Spinal cord (tissue), 10 donors: ENCODE measurements around the gene TMEM62. TPM values are rescaled to one million over a fixed set of nuclear protein-coding genes. Genes with fewer than 3 reads are reported as not detected.
"Not testable (repeated sequence)": the region's sequence is repeated elsewhere in the genome, so short reads cannot be mapped to it uniquely, and the experiment has no call there.

Source experiments
- DNase-seq, 6 donors: peaks; one replicate each; pipeline versions ENCODE4 v3.0.0 to v3.0.0-alpha.2; 2013 to 2015; ENCODE audit warnings: low spot score in 6 of 6, low read depth in 4 of 6
- H3K27ac ChIP-seq: one replicate; pipeline ENCODE4 v1.5.1; 2013; ENCODE audit warnings: low read depth, low read length, control low read depth
- H3K27me3 ChIP-seq: one replicate; pipeline ENCODE4 v1.6.1; 2013; ENCODE audit warnings: low read length; ENCODE audit not compliant: control insufficient read depth, insufficient read depth
- H3K36me3 ChIP-seq: one replicate; pipeline ENCODE4 v1.6.1; 2013; ENCODE audit warnings: low read length; ENCODE audit not compliant: control insufficient read depth, insufficient read depth
- H3K4me1 ChIP-seq: one replicate; pipeline ENCODE4 v1.6.1; 2013; ENCODE audit warnings: low read length; ENCODE audit not compliant: control insufficient read depth, insufficient read depth
- H3K4me3 ChIP-seq: one replicate; pipeline ENCODE4 v1.5.1; 2013; ENCODE audit warnings: low read depth, low read length, control low read depth
- H3K9me3 ChIP-seq: one replicate; pipeline ENCODE4 v1.6.1; 2013; ENCODE audit warnings: low read length; ENCODE audit not compliant: control insufficient read depth, insufficient read depth
- WGBS: methylation state at CpG from one replicate; pipeline ENCODE4 v1.1.5; 2013; ENCODE audit warnings: missing lambda C conversion rate; ENCODE audit not compliant: insufficient coverage; 5-methylcytosine and 5-hydroxymethylcytosine counted together
- polyA plus RNA-seq, 2 donors: library from polyadenylated mRNA; unstranded; fragments of 120-200 nt; gene quantifications; one replicate each; pipeline ENCODE4 v1.2.1, GENCODE V29; 2013; ENCODE audit not compliant: insufficient read length in 2 of 2
- total RNA-seq, 2 donors: library from RNA; depleted of rRNA in 1 of 2; stranded (reverse); fragments of 120-200 nt in 1 of 2; fragments of >200 nt in 1 of 2; gene quantifications; one replicate each; pipeline versions ENCODE4 v1.2.3 to v1.2.4, GENCODE V29; 2013 to 2014
- donor health status: healthy.

TMEM62 gene
- total and polyA plus RNA-seq, 4 donors: 14.8 to 28.3 (median 25.2) TPM

DNA sequence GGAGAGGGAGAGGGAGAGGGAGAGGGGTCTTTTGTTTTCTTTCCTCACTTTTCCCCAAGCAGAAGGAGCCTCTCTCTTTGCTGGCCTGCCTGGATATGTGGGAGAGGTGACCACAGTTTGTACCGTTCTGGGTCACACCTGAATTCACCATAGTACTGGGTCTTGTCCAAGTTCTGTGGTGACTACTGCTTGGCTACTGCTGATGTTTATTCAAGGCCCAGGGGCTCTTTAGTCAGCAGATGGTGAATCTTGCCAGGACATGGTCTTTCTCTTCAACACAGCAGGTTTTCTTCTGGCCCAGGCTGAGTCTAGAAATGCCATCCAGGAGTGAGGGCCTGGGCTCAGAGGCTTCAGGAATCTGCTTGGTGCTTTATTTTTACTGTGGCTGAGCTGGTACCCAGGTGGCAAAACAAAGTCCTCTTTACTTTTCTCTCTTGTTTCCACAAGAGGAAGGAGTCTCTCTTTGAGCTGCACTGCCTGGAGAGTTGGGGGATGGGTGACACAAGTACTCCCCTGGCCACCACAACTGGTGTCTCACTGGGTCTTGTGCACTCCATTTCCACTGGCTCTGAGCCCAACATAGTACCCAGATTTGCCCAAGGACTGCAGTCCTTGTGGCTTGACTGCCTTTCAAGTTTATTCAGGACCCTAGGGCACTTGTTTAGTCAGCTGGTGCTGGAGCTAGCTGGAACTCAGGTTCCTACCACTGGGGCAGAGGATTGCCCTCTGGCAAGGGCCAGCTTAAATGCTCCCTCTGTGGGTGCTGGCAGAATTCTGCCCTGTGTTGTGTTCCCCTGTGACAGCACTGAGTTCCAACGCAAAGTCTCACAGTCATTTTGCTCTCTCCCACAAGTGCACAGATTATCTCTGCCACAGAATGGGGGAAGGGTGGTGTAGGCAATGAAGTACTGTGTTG, 35.1 kb downstream of the TMEM62 start:
- Histone ChIP-seq H3K4me1 (no peaks in the 10 kb centered on the region), H3K27me3 (no peaks in the 10 kb centered on the region), H3K36me3 (peaks cover 12% of the 10 kb centered on the region), H3K4me3 (no peak overlapping the region), H3K27ac (no peak overlapping the region), H3K9me3 (no peaks in the 10 kb centered on the region)
- DNase-seq: no peak
- WGBS: no CpG with 5 or more reads among the region's 2 CpGs

DNA sequence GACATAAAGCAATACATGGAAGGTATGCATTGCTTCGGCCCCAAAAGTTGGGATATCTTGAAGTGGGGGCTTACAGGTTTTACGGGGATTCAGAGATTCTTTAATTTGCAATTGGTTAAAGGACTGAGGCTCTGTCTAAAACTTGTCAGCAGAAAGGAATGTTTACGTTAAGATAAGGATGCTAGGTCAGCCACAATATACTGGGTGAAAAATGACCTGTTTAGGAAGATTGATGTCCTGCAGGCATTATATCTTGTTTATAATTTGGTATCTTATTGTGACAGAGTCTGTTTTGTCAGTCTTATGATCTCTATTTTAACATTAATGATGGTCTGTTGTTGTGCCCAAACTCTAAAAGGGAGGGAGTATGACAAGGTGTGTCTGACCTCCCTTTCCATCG, 36.5 kb downstream of the TMEM62 start:
- Histone ChIP-seq H3K9me3 (no peaks in the 10 kb centered on the region), H3K4me1 (no peaks in the 10 kb centered on the region), H3K27ac (no peak overlapping the region), H3K4me3 (no peak overlapping the region), H3K36me3 (peaks cover 15% of the 10 kb centered on the region), H3K27me3 (no peaks in the 10 kb centered on the region)
- DNase-seq: no peak
- WGBS: 86% methylated on average over 3 of the region's 4 CpGs

DNA sequence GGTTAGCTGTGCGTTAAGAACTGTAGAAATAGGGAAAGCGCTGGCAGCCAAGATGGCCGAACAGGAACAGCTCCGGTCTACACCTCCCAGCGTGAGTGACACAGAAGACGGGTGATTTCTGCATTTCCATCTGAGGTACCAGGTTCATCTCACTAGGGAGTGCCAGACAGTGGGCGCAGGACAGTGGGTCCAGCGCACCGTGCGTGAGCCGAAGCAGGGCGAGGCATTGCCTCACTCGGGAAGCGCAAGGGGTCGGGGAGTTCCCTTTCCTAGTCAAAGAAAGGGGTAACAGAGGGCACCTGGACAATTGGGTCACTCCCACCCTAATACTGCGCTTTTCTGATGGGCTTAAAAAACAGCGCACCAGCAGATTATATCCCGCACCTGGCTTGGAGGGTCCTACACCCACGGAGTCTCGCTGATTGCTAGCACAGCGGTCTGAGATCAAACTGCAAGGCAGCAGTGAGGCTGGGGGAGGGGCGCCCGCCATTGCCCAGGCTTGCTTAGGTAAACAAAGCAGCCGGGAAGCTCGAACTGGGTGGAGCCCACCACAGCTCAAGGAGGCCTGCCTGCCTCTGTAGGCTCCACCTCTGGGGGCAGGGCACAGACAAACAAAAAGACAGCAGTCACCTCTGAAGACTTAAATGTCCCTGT, 42.4 kb downstream of the TMEM62 start:
- not testable (repeated sequence) for H3K9me3 ChIP-seq, H3K4me1 ChIP-seq, DNase-seq, H3K27ac ChIP-seq, H3K4me3 ChIP-seq, H3K27me3 ChIP-seq
- WGBS: over 99% methylated on average over 17 of the region's 25 CpGs
- H3K36me3 ChIP-seq: peaks cover 12% of the 10 kb centered on the region

DNA sequence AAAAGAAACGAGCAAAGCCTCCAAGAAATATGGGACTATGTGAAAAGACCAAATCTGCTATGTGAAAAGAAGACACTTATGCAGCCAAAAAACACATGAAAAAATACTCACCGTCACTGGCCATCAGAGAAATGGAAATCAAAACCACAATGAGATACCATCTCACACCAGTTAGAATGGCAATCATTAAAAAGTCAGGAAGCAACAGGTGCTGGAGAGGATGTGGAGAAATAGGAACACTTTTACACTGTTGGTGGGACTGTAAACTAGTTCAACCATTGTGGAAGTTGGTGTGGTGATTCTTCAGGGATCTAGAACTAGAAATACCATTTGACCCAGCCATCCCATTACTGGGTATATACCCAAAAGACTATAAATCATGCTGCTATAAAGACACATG, 43.8 kb downstream of the TMEM62 start:
- not testable (repeated sequence) for H3K4me3 ChIP-seq, H3K27me3 ChIP-seq, H3K9me3 ChIP-seq, H3K4me1 ChIP-seq, H3K27ac ChIP-seq, DNase-seq
- WGBS: no CpG with 5 or more reads among the region's 2 CpGs
- H3K36me3 ChIP-seq: peaks cover 12% of the 10 kb centered on the region

DNA sequence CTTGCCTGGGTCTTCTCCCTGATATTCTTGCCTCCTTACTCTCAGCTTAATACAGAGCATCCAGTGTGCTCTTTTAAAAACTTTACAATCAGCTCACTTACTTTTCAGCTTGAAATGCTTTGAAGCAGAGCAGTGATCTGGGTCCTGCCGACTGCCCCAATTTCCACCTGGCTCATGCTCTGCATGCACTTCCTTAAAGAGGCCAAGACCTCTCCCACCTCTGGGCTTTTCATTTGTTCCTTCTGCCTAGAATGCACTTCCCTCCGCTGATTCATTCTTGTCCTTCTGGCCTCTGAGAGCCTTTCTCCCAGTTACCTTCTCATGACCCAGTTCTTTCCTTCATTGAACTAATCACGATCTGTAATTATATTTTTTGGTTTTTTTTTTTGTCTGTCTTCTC, 49.9 kb downstream of the TMEM62 start:
- H3K4me3 ChIP-seq: no peak overlapping the region
- H3K9me3 ChIP-seq: no peaks in the 10 kb centered on the region
- H3K27me3 ChIP-seq: no peaks in the 10 kb centered on the region
- DNase-seq: no peak
- no peaks in the 10 kb centered on the region for H3K4me1 ChIP-seq
- WGBS: 70% methylated on average over 2 of the region's 3 CpGs
- H3K27ac ChIP-seq: no peak overlapping the region
- peaks cover 5% of the 10 kb centered on the region for H3K36me3 ChIP-seq

DNA sequence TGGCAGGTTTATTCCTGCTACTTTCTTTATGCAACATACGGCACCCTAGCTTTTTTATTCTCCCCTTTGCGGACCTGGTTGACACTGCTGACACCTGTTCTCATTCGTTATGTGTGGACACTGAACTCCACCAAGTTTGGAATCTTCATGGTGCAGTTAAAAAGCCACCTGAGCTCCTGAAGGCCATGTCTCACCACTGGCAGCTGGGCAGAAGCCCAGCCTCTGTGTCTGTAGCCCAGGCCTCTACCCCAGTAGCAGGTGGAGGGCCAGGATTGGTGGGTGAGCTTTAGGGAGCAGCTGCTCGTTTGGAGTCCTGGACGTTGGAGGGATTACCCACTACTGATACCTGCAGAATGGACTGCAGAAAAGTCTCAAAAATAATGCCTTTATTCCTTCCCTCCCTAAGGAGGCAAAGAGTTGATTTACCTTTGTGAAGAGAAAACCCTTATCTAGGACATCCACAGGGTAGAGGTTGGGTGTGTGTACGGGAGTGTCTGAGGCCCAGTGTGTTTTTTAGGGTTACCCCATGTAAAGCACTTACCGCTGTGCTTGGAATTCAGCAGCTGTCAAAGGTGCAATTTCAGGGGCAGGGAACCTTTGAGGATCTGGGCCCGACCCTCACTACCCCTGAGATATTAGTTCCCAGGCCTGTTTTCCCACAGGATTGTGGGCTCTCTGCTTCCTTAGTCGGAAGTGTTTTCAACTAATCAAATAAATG, 51.2 kb downstream of the TMEM62 start:
- 61% methylated on average over 6 of the region's 9 CpGs for WGBS

DNA sequence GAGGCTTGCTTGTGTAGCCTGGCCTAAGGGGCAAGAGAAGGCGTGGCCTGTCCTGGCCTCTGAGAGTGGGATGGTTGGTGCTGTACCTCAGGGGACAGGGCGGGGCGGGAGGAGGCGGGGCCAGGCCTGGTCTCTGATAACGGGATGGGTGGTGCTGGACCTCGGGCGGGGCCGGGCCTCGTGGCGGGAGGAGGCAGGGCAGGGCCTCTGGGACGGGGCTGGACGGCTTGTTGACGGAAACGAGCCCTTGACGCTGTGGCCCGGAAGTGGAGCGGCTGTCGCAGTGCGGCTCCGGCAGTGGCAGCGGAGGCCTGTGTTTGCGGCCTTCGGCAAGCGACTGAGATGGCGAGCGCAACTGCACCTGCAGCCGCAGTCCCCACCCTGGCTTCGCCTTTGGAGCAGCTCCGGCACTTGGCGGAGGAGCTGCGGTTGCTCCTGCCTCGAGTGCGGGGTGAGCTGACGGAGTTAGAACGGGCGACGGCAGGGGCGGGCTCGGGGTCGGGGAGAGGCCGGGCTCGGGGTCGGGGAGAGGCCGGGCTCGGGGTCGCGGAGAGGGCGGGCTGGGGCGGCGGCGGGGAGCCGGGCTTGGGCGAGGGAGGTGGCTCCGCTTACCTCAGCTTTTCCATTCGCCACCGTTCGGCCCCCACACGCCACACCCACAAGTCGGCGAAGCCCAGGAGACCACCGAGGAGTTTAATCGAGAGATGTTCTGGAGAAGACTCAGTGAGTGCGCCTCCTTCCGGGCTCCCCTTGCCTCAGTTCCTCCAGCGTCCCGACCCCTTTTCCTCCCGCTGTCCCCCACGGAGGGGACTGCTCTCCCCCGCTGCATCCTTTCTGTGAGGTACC, 52.0 kb downstream of the TMEM62 start, which contains the start of gene CCNDBP1:
Gene CCNDBP1, plus strand, starts transcription at position 247 of the 846 bp plus-strand sequence. Its CDS starts 96 bp downstream, at position 343.
- peak within 1 kb of the TSS; percentile 59 for H3K27ac ChIP-seq
- H3K9me3 ChIP-seq: no peaks in the 10 kb centered on the region
- no peaks in the 10 kb centered on the region for H3K27me3 ChIP-seq
- peaks cover 14% of the 10 kb centered on the region for H3K36me3 ChIP-seq
- no peaks in the 10 kb centered on the region for H3K4me1 ChIP-seq
- peak within 1 kb of the TSS; percentile 71 for H3K4me3 ChIP-seq
- WGBS: under 1% methylated on average over 63 of the region's 69 CpGs
- DNase-seq: peak; percentile 27 to 92 (median 48)

More for the DNA sequence above, 51.2 kb downstream of the TMEM62 start:
- Histone ChIP-seq H3K36me3 (peaks cover 8% of the 10 kb centered on the region), H3K27me3 (no peaks in the 10 kb centered on the region), H3K4me1 (no peaks in the 10 kb centered on the region), H3K27ac (peak overlapping the region; percentile 59), H3K9me3 (no peaks in the 10 kb centered on the region), H3K4me3 (peak overlapping the region; percentile 71)
- no peak for DNase-seq

DNA sequence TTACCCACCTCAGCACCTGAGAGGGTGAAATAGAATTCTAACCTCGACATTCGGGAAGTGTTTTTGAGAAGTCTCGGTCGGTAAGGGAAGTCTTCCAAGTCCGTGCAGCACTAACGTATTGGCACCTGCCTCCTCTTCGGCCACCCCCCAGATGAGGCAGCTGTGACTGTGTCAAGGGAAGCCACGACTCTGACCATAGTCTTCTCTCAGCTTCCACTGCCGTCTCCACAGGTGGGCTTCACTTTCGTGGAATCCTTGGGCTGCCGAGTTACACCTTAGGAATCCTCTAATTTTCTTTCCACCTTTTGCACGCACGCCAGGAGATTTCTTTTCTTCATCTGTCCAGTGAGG, 52.6 kb downstream of the TMEM62 start:
- Histone ChIP-seq H3K36me3 (peaks cover 14% of the 10 kb centered on the region), H3K27me3 (no peaks in the 10 kb centered on the region), H3K4me3 (peak overlapping the region; percentile 71), H3K4me1 (no peaks in the 10 kb centered on the region), H3K9me3 (no peaks in the 10 kb centered on the region), H3K27ac (peak overlapping the region; percentile 44)
- WGBS: under 1% methylated on average over 11 of the region's 13 CpGs
- DNase-seq: peak in 2 of 6 donors; percentile 9 to 12
